GM19035 (cell line): ENCODE results near the gene MMP25.
"Not testable (repeated sequence)": the region's sequence is repeated elsewhere in the genome, so short reads cannot be mapped to it uniquely, and the experiment has no call there.

Experiments
- ATAC-seq: cut with Tn5 transposase; IDR thresholded peaks from one replicate; pipeline ENCODE4 v1.9.1; 2021; ENCODE audit not compliant: unreplicated experiment

MMP25 gene

GRCh38 chr16:3028716-3029319, 17.5 kb upstream of the MMP25 start:
- ATAC-seq: no peak

GRCh38 chr16:3029491-3030221, 16.7 kb upstream of the MMP25 start:
- no peak for ATAC-seq

GRCh38 chr16:3030222-3031212, 15.8 kb upstream of the MMP25 start:
- no peak for ATAC-seq

- ATAC-seq: no peak
These were observed 13.7 kb upstream of the MMP25 start for GRCh38 chr16:3032624-3033023.

GRCh38 chr16:3035289-3035971, 10.9 kb upstream of the MMP25 start:
- ATAC-seq: no peak

GRCh38 chr16:3035972-3036725, 10.2 kb upstream of the MMP25 start:
- ATAC-seq: no peak

- no peak for ATAC-seq
These were observed 9.5 kb upstream of the MMP25 start, which contains the start of gene BICDL2 for GRCh38 chr16:3036726-3037315. Gene BICDL2, minus strand, starts transcription at chr16:3036944. Its CDS starts 1,448 bp downstream, at chr16:3035496.

- no peak for ATAC-seq
These were observed 8.1 kb upstream of the MMP25 start for GRCh38 chr16:3038256-3038655.

- ATAC-seq: no peak
These were observed 7.5 kb upstream of the MMP25 start for GRCh38 chr16:3038896-3039295.

GRCh38 chr16:3042376-3042775, 4.0 kb upstream of the MMP25 start:
- no peak for ATAC-seq

- no peak for ATAC-seq
These were observed 1.7 kb upstream of the MMP25 start for GRCh38 chr16:3044708-3045107.

- ATAC-seq: no peak
These were observed 453 bp downstream of the MMP25 start for GRCh38 chr16:3046641-3047386.

GRCh38 chr16:3047387-3047720, 993 bp downstream of the MMP25 start:
- no peak for ATAC-seq

- ATAC-seq: no peak
These were observed 3.6 kb downstream of the MMP25 start for GRCh38 chr16:3049921-3050481.

- ATAC-seq: no peak
These were observed 4.1 kb downstream of the MMP25 start for GRCh38 chr16:3050487-3050886.

- ATAC-seq: no peak
These were observed 4.6 kb downstream of the MMP25 start for GRCh38 chr16:3051009-3051408.

- ATAC-seq: no peak
These were observed 5.1 kb downstream of the MMP25 start for GRCh38 chr16:3051494-3051893.

GRCh38 chr16:3052571-3053329, 6.4 kb downstream of the MMP25 start:
- not testable (repeated sequence) for ATAC-seq
